Trophoblast cell (in vitro differentiated cells and primary cell): Measurements from ENCODE around the gene ZNF277.

Experiments used
- DNase-seq, 2 donors: peaks; one replicate each; pipeline ENCODE4 v3.0.0-alpha.2; 2016
- H2AFZ ChIP-seq: 2 replicates; pipeline ENCODE4 v1.6.1; 2013; ENCODE audit warnings: low read length, moderate library complexity, mild to moderate bottlenecking; ENCODE audit not compliant: insufficient read depth, poor library complexity
- H2AK5ac ChIP-seq: 2 replicates; pipeline ENCODE4 v1.6.1; 2013; ENCODE audit warnings: mild to moderate bottlenecking, low read length
- H2BK120ac ChIP-seq: 2 replicates; pipeline ENCODE4 v1.6.1; 2013; ENCODE audit warnings: low read length, mild to moderate bottlenecking, moderate library complexity; ENCODE audit not compliant: insufficient read depth, poor library complexity
- H2BK12ac ChIP-seq: 2 replicates; pipeline ENCODE4 v1.6.1; 2013; ENCODE audit warnings: mild to moderate bottlenecking, low read length, moderate library complexity
- H2BK5ac ChIP-seq: 2 replicates; pipeline ENCODE4 v1.6.1; 2013; ENCODE audit warnings: low read length, low read depth, moderate library complexity, mild to moderate bottlenecking; ENCODE audit not compliant: poor library complexity
- H3K14ac ChIP-seq: 2 replicates; pipeline ENCODE4 v1.6.1; 2013; ENCODE audit warnings: mild to moderate bottlenecking, low read length
- H3K18ac ChIP-seq: 2 replicates; pipeline ENCODE4 v1.6.1; 2013; ENCODE audit warnings: mild to moderate bottlenecking, low read length
- H3K23ac ChIP-seq: 2 replicates; pipeline ENCODE4 v1.6.1; 2013; ENCODE audit warnings: low read length
- H3K27ac ChIP-seq: 2 replicates; pipeline ENCODE4 v1.5.1; 2013; ENCODE audit warnings: low read depth, mild to moderate bottlenecking, inconsistent platforms, low read length, moderate library complexity
- H3K27me3 ChIP-seq: 2 replicates; pipeline ENCODE4 v1.6.1; 2013; ENCODE audit warnings: inconsistent platforms, mild to moderate bottlenecking, low read length, moderate library complexity; ENCODE audit not compliant: insufficient read depth
- H3K36me3 ChIP-seq, 2 experiments: 1 replicate in 1 of 2; 2 replicates in 1 of 2; pipeline ENCODE4 v1.6.1; 2013; ENCODE audit warnings: low read length in 2 of 2, mild to moderate bottlenecking in 2 of 2, moderate library complexity in 1 of 2; ENCODE audit not compliant: insufficient read depth in 2 of 2, control insufficient read depth in 1 of 2
- H3K4ac ChIP-seq: 2 replicates; pipeline ENCODE4 v1.6.1; 2013; ENCODE audit warnings: low read depth, mild to moderate bottlenecking, low read length, moderate library complexity
- H3K4me1 ChIP-seq, 2 experiments: 1 replicate in 1 of 2; 2 replicates in 1 of 2; pipeline ENCODE4 v1.6.1; 2013; ENCODE audit warnings: low read length in 2 of 2, mild to moderate bottlenecking in 2 of 2, moderate library complexity in 1 of 2; ENCODE audit not compliant: insufficient read depth in 2 of 2, control insufficient read depth in 1 of 2
- H3K4me2 ChIP-seq: 2 replicates; pipeline ENCODE4 v1.6.1; 2013; ENCODE audit warnings: inconsistent platforms, mild to moderate bottlenecking, low read length, moderate library complexity
- H3K4me3 ChIP-seq: 2 replicates; pipeline ENCODE4 v1.5.1; 2013; ENCODE audit warnings: mild to moderate bottlenecking, low read depth, low read length, inconsistent platforms
- H3K79me1 ChIP-seq: one replicate; pipeline ENCODE4 v1.6.1; 2013; ENCODE audit warnings: low read length
- H3K79me2 ChIP-seq: 2 replicates; pipeline ENCODE4 v1.6.1; 2013; ENCODE audit warnings: low read length, mild to moderate bottlenecking; ENCODE audit not compliant: control insufficient read depth, insufficient read depth, poor library complexity
- H3K9ac ChIP-seq: 2 replicates; pipeline ENCODE4 v1.6.1; 2013; ENCODE audit warnings: mild to moderate bottlenecking, low read length
- H3K9me3 ChIP-seq: 2 replicates; pipeline ENCODE4 v1.6.1; 2013; ENCODE audit warnings: low read depth, mild to moderate bottlenecking, control low read depth, inconsistent platforms, low read length; ENCODE audit not compliant: insufficient read depth
- H4K12ac ChIP-seq: 2 replicates; pipeline ENCODE4 v1.6.1; 2013; ENCODE audit warnings: low read depth, mild to moderate bottlenecking, low read length, moderate library complexity
- H4K8ac ChIP-seq: 2 replicates; pipeline ENCODE4 v1.6.1; 2013; ENCODE audit warnings: low read depth, mild to moderate bottlenecking, low read length, moderate library complexity
- H4K91ac ChIP-seq: one replicate; pipeline ENCODE4 v1.6.1; 2013; ENCODE audit warnings: low read depth, mild to moderate bottlenecking, low read length, moderate library complexity
- WGBS: extraction: QIAGEN DNeasy Blood & Tissue Kit; methylation state at CpG from one replicate; pipeline ENCODE4 v1.1.7; 2013; ENCODE audit warnings: missing lambda C conversion rate; ENCODE audit not compliant: insufficient read length, insufficient coverage; ENCODE audit errors: extremely low coverage; 5-methylcytosine and 5-hydroxymethylcytosine counted together

The ZNF277 gene

GRCh38 chr7:112371701-112372100 lies 165.2 kb downstream of the ZNF277 start:
- no peak overlapping the region for H3K4ac ChIP-seq
- no peaks in the 10 kb centered on the region for H3K36me3 ChIP-seq
- H4K8ac ChIP-seq = no peak overlapping the region
- H4K12ac ChIP-seq = no peak overlapping the region
- no peaks in the 10 kb centered on the region for H3K4me1 ChIP-seq
- no peak overlapping the region for H3K18ac ChIP-seq
- H2BK5ac ChIP-seq = no peak overlapping the region
- no peak overlapping the region for H3K14ac ChIP-seq
- no peaks in the 10 kb centered on the region for H3K79me1 ChIP-seq
- no peaks in the 10 kb centered on the region for H3K9me3 ChIP-seq
- no CpG with 5 or more reads among the region's 2 CpGs for WGBS
- DNase-seq = no peak
- H3K27me3 ChIP-seq = no peaks in the 10 kb centered on the region
- H2AK5ac ChIP-seq = no peak overlapping the region
- H3K23ac ChIP-seq = no peak overlapping the region
- no peaks in the 10 kb centered on the region for H3K79me2 ChIP-seq
- no peak overlapping the region for H3K4me3 ChIP-seq
- no peak overlapping the region for H2BK120ac ChIP-seq
- H3K27ac ChIP-seq = no peak overlapping the region
- no peak overlapping the region for H4K91ac ChIP-seq
- no peak overlapping the region for H2BK12ac ChIP-seq
- H2AFZ ChIP-seq = no peak overlapping the region
- H3K4me2 ChIP-seq = no peak overlapping the region
- H3K9ac ChIP-seq = no peak overlapping the region

- no peak overlapping the region for H2BK120ac ChIP-seq
- no peak overlapping the region for H3K23ac ChIP-seq
- H3K4me3 ChIP-seq = no peak overlapping the region
- no peak overlapping the region for H4K8ac ChIP-seq
- H3K79me2 ChIP-seq = no peaks in the 10 kb centered on the region
- no peak overlapping the region for H3K27ac ChIP-seq
- no peak overlapping the region for H3K14ac ChIP-seq
- H2AK5ac ChIP-seq = no peak overlapping the region
- H4K91ac ChIP-seq = no peak overlapping the region
- H3K9me3 ChIP-seq = no peaks in the 10 kb centered on the region
- H2BK12ac ChIP-seq = no peak overlapping the region
- no peaks in the 10 kb centered on the region for H3K36me3 ChIP-seq
- no peaks in the 10 kb centered on the region for H3K27me3 ChIP-seq
- H2BK5ac ChIP-seq = no peak overlapping the region
- DNase-seq = no peak
- no peak overlapping the region for H3K4me2 ChIP-seq
- no peak overlapping the region for H2AFZ ChIP-seq
- H3K18ac ChIP-seq = no peak overlapping the region
- no CpG with 5 or more reads among the region's 1 CpG for WGBS
- no peaks in the 10 kb centered on the region for H3K79me1 ChIP-seq
- no peak overlapping the region for H4K12ac ChIP-seq
- no peaks in the 10 kb centered on the region for H3K4me1 ChIP-seq
- H3K9ac ChIP-seq = no peak overlapping the region
- no peak overlapping the region for H3K4ac ChIP-seq
Observed at GRCh38 chr7:112372101-112372500, 165.6 kb downstream of the ZNF277 start.

GRCh38 chr7:112377593-112377992 lies 171.1 kb downstream of the ZNF277 start:
- Histone ChIP-seq H3K9ac (no peak overlapping the region), H3K27me3 (no peaks in the 10 kb centered on the region), H3K14ac (no peak overlapping the region), H2BK5ac (no peak overlapping the region), H3K36me3 (no peaks in the 10 kb centered on the region), H3K4me1 (no peaks in the 10 kb centered on the region), H3K27ac (no peak overlapping the region), H3K4me3 (no peak overlapping the region), H4K8ac (no peak overlapping the region), H2AK5ac (no peak overlapping the region), H3K23ac (no peak overlapping the region), H3K4me2 (no peak overlapping the region), H3K79me1 (no peaks in the 10 kb centered on the region), H3K4ac (no peak overlapping the region), H4K12ac (no peak overlapping the region), H2BK12ac (no peak overlapping the region), H4K91ac (no peak overlapping the region), H3K9me3 (no peaks in the 10 kb centered on the region), H3K18ac (no peak overlapping the region), H2BK120ac (no peak overlapping the region), H2AFZ (no peak overlapping the region), H3K79me2 (no peaks in the 10 kb centered on the region)
- no peak for DNase-seq
- WGBS = no CpG with 5 or more reads among the region's 1 CpG

- H3K79me1 ChIP-seq = no peaks in the 10 kb centered on the region
- H2BK120ac ChIP-seq = no peak overlapping the region
- H3K36me3 ChIP-seq = no peaks in the 10 kb centered on the region
- WGBS = no CpG with 5 or more reads among the region's 5 CpGs
- no peaks in the 10 kb centered on the region for H3K4me1 ChIP-seq
- H4K12ac ChIP-seq = no peak overlapping the region
- H3K4ac ChIP-seq = no peak overlapping the region
- H3K18ac ChIP-seq = no peak overlapping the region
- H3K9ac ChIP-seq = no peak overlapping the region
- no peak overlapping the region for H2BK5ac ChIP-seq
- H2AFZ ChIP-seq = no peak overlapping the region
- no peaks in the 10 kb centered on the region for H3K9me3 ChIP-seq
- H3K4me2 ChIP-seq = no peak overlapping the region
- DNase-seq = no peak
- H4K8ac ChIP-seq = no peak overlapping the region
- no peak overlapping the region for H3K27ac ChIP-seq
- no peak overlapping the region for H3K14ac ChIP-seq
- H2BK12ac ChIP-seq = no peak overlapping the region
- no peak overlapping the region for H4K91ac ChIP-seq
- H3K4me3 ChIP-seq = no peak overlapping the region
- no peak overlapping the region for H3K23ac ChIP-seq
- no peaks in the 10 kb centered on the region for H3K79me2 ChIP-seq
- no peak overlapping the region for H2AK5ac ChIP-seq
- no peaks in the 10 kb centered on the region for H3K27me3 ChIP-seq
Observed at GRCh38 chr7:112381311-112382091, 175.0 kb downstream of the ZNF277 start.
